CD4-positive, alpha-beta T cell treated with Interleukin-17A for 1 hour (primary cell): ENCODE data around the gene CST4.
"Not testable (repeated sequence)": the region's sequence is repeated elsewhere in the genome, so short reads cannot be mapped to it uniquely, and the experiment has no call there.

Experiments used
- DNase-seq: peaks from one replicate; pipeline ENCODE4 v3.0.0-alpha.2; 2020

The CST4 gene

GRCh38 chr20:23640671-23641667 is 47.9 kb downstream of the CST4 start:
- no peak for DNase-seq

GRCh38 chr20:23640018-23640601 is 48.7 kb downstream of the CST4 start:
- no peak for DNase-seq

GRCh38 chr20:23639490-23639958 is 49.3 kb downstream of the CST4 start:
- no peak for DNase-seq

- no peak for DNase-seq
These were observed 50.5 kb downstream of the CST4 start for GRCh38 chr20:23638309-23638708.

- peak; percentile 4 for DNase-seq
These were observed 51.3 kb downstream of the CST4 start, which contains the start of gene CST3 for GRCh38 chr20:23637282-23638221. TSS of gene CST3 (minus strand) at chr20:23637955. CDS start at chr20:23637862, 93 bp downstream.

GRCh38 chr20:23636908-23637281 is 51.9 kb downstream of the CST4 start:
- no peak for DNase-seq

- no peak for DNase-seq
These were observed 52.5 kb downstream of the CST4 start for GRCh38 chr20:23636182-23636907.

- not testable (repeated sequence) for DNase-seq
These were observed 53.1 kb downstream of the CST4 start for GRCh38 chr20:23635768-23636090.
